KMS-11 (cell line): ENCODE measurements around the gene RTCB.

Source experiments
- H2AFZ ChIP-seq: fragments of 200-600 bp; sonication (generic); 2 replicates; pipeline ENCODE4 v1.6.1; 2016; ENCODE audit warnings: antibody characterized with exemption, mixed run types, low read depth
- H3K27ac ChIP-seq: fragments of 200-600 bp; sonication (generic); 2 replicates; pipeline ENCODE4 v1.6.1; 2016; ENCODE audit warnings: mild to moderate bottlenecking, mixed run types
- H3K27me3 ChIP-seq: fragments of 200-600 bp; sonication (generic); 2 replicates; pipeline ENCODE4 v1.6.1; 2017; ENCODE audit warnings: mild to moderate bottlenecking, low read depth, mixed run types, moderate library complexity; ENCODE audit not compliant: insufficient read depth
- H3K36me3 ChIP-seq: fragments of 200-600 bp; sonication (generic); 2 replicates; pipeline ENCODE4 v1.6.1; 2017; ENCODE audit warnings: mild to moderate bottlenecking, mixed run types; ENCODE audit not compliant: insufficient read depth
- H3K4me1 ChIP-seq: fragments of 200-600 bp; sonication (generic); 2 replicates; pipeline ENCODE4 v1.6.1; 2016; ENCODE audit warnings: mild to moderate bottlenecking, low read depth, mixed run types; ENCODE audit not compliant: poor library complexity, severe bottlenecking
- H3K4me2 ChIP-seq: fragments of 200-600 bp; sonication (generic); 2 replicates; pipeline ENCODE4 v1.7.0; 2016; ENCODE audit warnings: mild to moderate bottlenecking, mixed run types
- H3K4me3 ChIP-seq: fragments of 200-600 bp; sonication (generic); IDR thresholded peaks from 2 replicates; pipeline ENCODE4 v1.6.1; 2017; ENCODE audit warnings: low read depth, low read length, mixed read lengths; ENCODE audit not compliant: insufficient read depth
- H3K79me2 ChIP-seq: fragments of 200-600 bp; sonication (generic); 2 replicates; pipeline ENCODE4 v1.6.1; 2016; ENCODE audit warnings: low read depth, mixed run types; ENCODE audit not compliant: insufficient read depth
- H3K9ac ChIP-seq: fragments of 200-600 bp; sonication (generic); 2 replicates; pipeline ENCODE4 v1.6.1; 2016; ENCODE audit warnings: mild to moderate bottlenecking, mixed run types
- H4K20me1 ChIP-seq: fragments of 200-600 bp; sonication (generic); 2 replicates; pipeline ENCODE4 v1.6.1; 2016; ENCODE audit warnings: mild to moderate bottlenecking, mixed run types; ENCODE audit not compliant: insufficient read depth
- TF ChIP-seq, protein P1 (sequence below): fragments of 200-600 bp; sonication (generic); conservative IDR thresholded peaks from 2 replicates; pipeline ENCODE4 v1.6.1; 2017; ENCODE audit warnings: low read depth, mild to moderate bottlenecking, antibody characterized with exemption, low read length, moderate library complexity, mixed read lengths

RTCB gene

DNA sequence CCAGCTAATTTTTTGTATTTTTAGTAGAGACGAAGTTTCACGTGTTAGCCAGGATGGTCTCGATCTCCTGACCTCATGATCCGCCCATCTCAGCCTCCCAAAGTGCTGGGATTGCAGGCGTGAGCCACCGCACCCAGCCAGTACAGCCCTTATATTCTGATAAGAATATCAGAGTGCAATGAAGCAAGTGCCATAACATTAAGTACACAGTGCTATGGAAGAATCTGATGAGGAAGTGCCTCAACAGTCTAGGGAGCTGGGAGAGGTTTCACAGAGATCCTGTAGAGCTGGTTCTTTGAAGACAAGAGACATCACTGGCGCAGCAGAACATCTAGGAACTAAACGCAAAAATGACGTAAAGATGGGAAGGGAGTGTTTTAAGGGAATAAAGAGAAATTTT, 2.1 kb downstream of the RTCB start:
- no peak overlapping the region for H3K4me3 ChIP-seq
- peaks cover 7% of the 10 kb centered on the region; the same call in 1 of the 2 replicates for H3K36me3 ChIP-seq
- no peak overlapping the region for H3K27ac ChIP-seq
- no peak overlapping the region for H3K9ac ChIP-seq
- peaks cover 84% of the 10 kb centered on the region for H3K4me1 ChIP-seq
- peak overlapping the region; percentile 88; the same call in 1 of the 2 replicates for H3K4me2 ChIP-seq
- TF ChIP-seq, protein P1, sequence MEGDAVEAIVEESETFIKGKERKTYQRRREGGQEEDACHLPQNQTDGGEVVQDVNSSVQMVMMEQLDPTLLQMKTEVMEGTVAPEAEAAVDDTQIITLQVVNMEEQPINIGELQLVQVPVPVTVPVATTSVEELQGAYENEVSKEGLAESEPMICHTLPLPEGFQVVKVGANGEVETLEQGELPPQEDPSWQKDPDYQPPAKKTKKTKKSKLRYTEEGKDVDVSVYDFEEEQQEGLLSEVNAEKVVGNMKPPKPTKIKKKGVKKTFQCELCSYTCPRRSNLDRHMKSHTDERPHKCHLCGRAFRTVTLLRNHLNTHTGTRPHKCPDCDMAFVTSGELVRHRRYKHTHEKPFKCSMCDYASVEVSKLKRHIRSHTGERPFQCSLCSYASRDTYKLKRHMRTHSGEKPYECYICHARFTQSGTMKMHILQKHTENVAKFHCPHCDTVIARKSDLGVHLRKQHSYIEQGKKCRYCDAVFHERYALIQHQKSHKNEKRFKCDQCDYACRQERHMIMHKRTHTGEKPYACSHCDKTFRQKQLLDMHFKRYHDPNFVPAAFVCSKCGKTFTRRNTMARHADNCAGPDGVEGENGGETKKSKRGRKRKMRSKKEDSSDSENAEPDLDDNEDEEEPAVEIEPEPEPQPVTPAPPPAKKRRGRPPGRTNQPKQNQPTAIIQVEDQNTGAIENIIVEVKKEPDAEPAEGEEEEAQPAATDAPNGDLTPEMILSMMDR, result no peak
- H2AFZ ChIP-seq, result no peak overlapping the region
- no peaks in the 10 kb centered on the region for H3K27me3 ChIP-seq
- H4K20me1 ChIP-seq, result no peaks in the 10 kb centered on the region
- H3K79me2 ChIP-seq, result peaks cover 50% of the 10 kb centered on the region

- H3K4me2 ChIP-seq, result peak overlapping the region; percentile 73
- H3K36me3 ChIP-seq, result peaks cover 11% of the 10 kb centered on the region; the same call in 1 of the 2 replicates
- H3K79me2 ChIP-seq, result peaks cover 50% of the 10 kb centered on the region
Measured at GRCh38 chr22:32407936-32408335, 4.1 kb downstream of the RTCB start.

GRCh38 chr22:32407312-32407711, 4.7 kb downstream of the RTCB start:
- no peaks in the 10 kb centered on the region for H3K27me3 ChIP-seq
- H4K20me1 ChIP-seq, result no peaks in the 10 kb centered on the region
- no peak overlapping the region for H3K9ac ChIP-seq
- H3K36me3 ChIP-seq, result peaks cover 11% of the 10 kb centered on the region; the same call in 1 of the 2 replicates
- TF ChIP-seq, protein P1, result no peak
- H3K4me1 ChIP-seq, result peaks cover 66% of the 10 kb centered on the region
- peak overlapping the region; percentile 62 for H3K27ac ChIP-seq
- H2AFZ ChIP-seq, result no peak overlapping the region
- peak overlapping the region; percentile 73 for H3K4me2 ChIP-seq
- H3K4me3 ChIP-seq, result no peak overlapping the region
- H3K79me2 ChIP-seq, result peaks cover 50% of the 10 kb centered on the region

More at GRCh38 chr22:32407936-32408335, 4.1 kb downstream of the RTCB start:
- H3K27ac ChIP-seq, result peak overlapping the region; percentile 62
- peaks cover 72% of the 10 kb centered on the region for H3K4me1 ChIP-seq
- no peak overlapping the region for H3K4me3 ChIP-seq
- no peaks in the 10 kb centered on the region for H3K27me3 ChIP-seq
- H2AFZ ChIP-seq, result no peak overlapping the region
- TF ChIP-seq, protein P1, result no peak
- no peak overlapping the region for H3K9ac ChIP-seq
- no peaks in the 10 kb centered on the region for H4K20me1 ChIP-seq

DNA sequence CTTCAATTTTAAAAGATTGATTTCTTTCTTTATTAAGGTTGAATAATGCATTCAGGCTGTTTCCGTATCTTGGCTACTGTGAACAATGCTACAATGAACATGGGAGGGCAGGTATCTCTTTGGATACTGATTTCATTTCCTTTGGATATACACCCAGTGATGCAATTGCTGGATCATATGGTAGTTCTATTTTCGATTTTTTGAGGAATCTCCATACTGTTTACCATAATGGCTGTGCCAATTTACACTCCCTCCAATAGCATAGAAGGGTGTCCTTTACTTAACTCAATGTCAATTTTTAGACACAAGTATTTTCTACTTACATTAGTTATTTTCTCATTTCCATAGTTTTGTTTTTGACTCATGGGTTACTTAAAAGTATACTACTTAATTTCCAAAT, 8.0 kb downstream of the RTCB start:
- Histone ChIP-seq H2AFZ (no peak overlapping the region), H3K79me2 (peaks cover 21% of the 10 kb centered on the region; the same call in 1 of the 2 replicates), H3K9ac (no peak overlapping the region), H4K20me1 (no peaks in the 10 kb centered on the region), H3K4me2 (no peak overlapping the region), H3K36me3 (peaks cover 16% of the 10 kb centered on the region; the same call in 1 of the 2 replicates), H3K4me3 (no peak overlapping the region), H3K4me1 (peaks cover 42% of the 10 kb centered on the region), H3K27me3 (no peaks in the 10 kb centered on the region), H3K27ac (no peak overlapping the region)
- TF ChIP-seq, protein P1, result no peak
